Activated naive CD8-positive, alpha-beta T cell treated with anti-CD3 and anti-CD28 coated beads for 36 hours (primary cell): ENCODE measurements around the gene NRXN3. TPM values are rescaled to one million over a fixed set of nuclear protein-coding genes. Genes with fewer than 3 reads are reported as not detected.
A peak's percentile ranks its signal among the peaks of the same experiment; 100 is the strongest.
"Not testable (repeated sequence)": the region's sequence is repeated elsewhere in the genome, so short reads cannot be mapped to it uniquely, and the experiment has no call there.

ENCODE experiments used
- DNase-seq: peaks from one replicate; pipeline ENCODE4 v3.0.0; 2021
- H3K27ac Mint-ChIP-seq: one replicate; pipeline ENCODE4 v1.8.0; 2022; ENCODE audit warnings: mild to moderate bottlenecking, moderate library complexity, mixed read lengths
- H3K27me3 Mint-ChIP-seq: one replicate; pipeline ENCODE4 v1.8.0; 2022; ENCODE audit warnings: mild to moderate bottlenecking, mixed read lengths
- H3K36me3 Mint-ChIP-seq: one replicate; pipeline ENCODE4 v1.8.0; 2021; ENCODE audit warnings: mild to moderate bottlenecking, mixed read lengths
- H3K4me1 Mint-ChIP-seq: one replicate; pipeline ENCODE4 v1.8.0; 2021; ENCODE audit warnings: mixed read lengths
- H3K4me3 Mint-ChIP-seq: one replicate; pipeline ENCODE4 v1.8.0; 2022; ENCODE audit warnings: mild to moderate bottlenecking, moderate library complexity, mixed read lengths
- H3K9me3 Mint-ChIP-seq: one replicate; pipeline ENCODE4 v1.8.0; 2022; ENCODE audit warnings: mixed read lengths
- total RNA-seq, 2 experiments: library from RNA; stranded (reverse); gene quantifications; one replicate each; pipeline ENCODE4 v1.2.3, GENCODE V29; 2021

NRXN3 gene
- total RNA-seq, 2 experiments from 2014 or later: not detected

GRCh38 chr14:78414172-78414571, 244.0 kb downstream of the NRXN3 start:
- Mint-ChIP-seq H3K27me3 (no peaks in the 10 kb centered on the region), H3K27ac (no peak overlapping the region), H3K4me1 (no peaks in the 10 kb centered on the region), H3K4me3 (no peak overlapping the region), H3K36me3 (no peaks in the 10 kb centered on the region), H3K9me3 (peaks cover 1% of the 10 kb centered on the region)
- DNase-seq: no peak

GRCh38 chr14:78417532-78417931, 247.4 kb downstream of the NRXN3 start:
- no peak for DNase-seq
- Mint-ChIP-seq H3K9me3 (no peaks in the 10 kb centered on the region), H3K27me3 (no peaks in the 10 kb centered on the region), H3K36me3 (no peaks in the 10 kb centered on the region), H3K4me1 (no peaks in the 10 kb centered on the region), H3K4me3 (no peak overlapping the region), H3K27ac (no peak overlapping the region)

- no peaks in the 10 kb centered on the region for H3K9me3 Mint-ChIP-seq
- no peaks in the 10 kb centered on the region for H3K36me3 Mint-ChIP-seq
- H3K4me3 Mint-ChIP-seq: no peak overlapping the region
- no peak for DNase-seq
- no peak overlapping the region for H3K27ac Mint-ChIP-seq
- peaks cover 7% of the 10 kb centered on the region for H3K27me3 Mint-ChIP-seq
- H3K4me1 Mint-ChIP-seq: no peaks in the 10 kb centered on the region
Observed at GRCh38 chr14:78424311-78424710, 254.1 kb downstream of the NRXN3 start.

GRCh38 chr14:78425330-78425729, 255.2 kb downstream of the NRXN3 start:
- Mint-ChIP-seq H3K27me3 (peaks cover 7% of the 10 kb centered on the region), H3K9me3 (no peaks in the 10 kb centered on the region), H3K27ac (no peak overlapping the region), H3K4me1 (no peaks in the 10 kb centered on the region), H3K4me3 (no peak overlapping the region), H3K36me3 (no peaks in the 10 kb centered on the region)
- DNase-seq: no peak

- Mint-ChIP-seq H3K4me1 (no peaks in the 10 kb centered on the region), H3K9me3 (no peaks in the 10 kb centered on the region), H3K27ac (no peak overlapping the region), H3K36me3 (no peaks in the 10 kb centered on the region), H3K4me3 (no peak overlapping the region), H3K27me3 (peaks cover 7% of the 10 kb centered on the region)
- DNase-seq: no peak
Observed at GRCh38 chr14:78425782-78426181, 255.6 kb downstream of the NRXN3 start.

- H3K9me3 Mint-ChIP-seq: no peaks in the 10 kb centered on the region
- H3K4me1 Mint-ChIP-seq: no peaks in the 10 kb centered on the region
- H3K27me3 Mint-ChIP-seq: peaks cover 6% of the 10 kb centered on the region
- no peaks in the 10 kb centered on the region for H3K36me3 Mint-ChIP-seq
- H3K4me3 Mint-ChIP-seq: no peak overlapping the region
- DNase-seq: no peak
- no peak overlapping the region for H3K27ac Mint-ChIP-seq
Observed at GRCh38 chr14:78432046-78432445, 261.9 kb downstream of the NRXN3 start.

DNA sequence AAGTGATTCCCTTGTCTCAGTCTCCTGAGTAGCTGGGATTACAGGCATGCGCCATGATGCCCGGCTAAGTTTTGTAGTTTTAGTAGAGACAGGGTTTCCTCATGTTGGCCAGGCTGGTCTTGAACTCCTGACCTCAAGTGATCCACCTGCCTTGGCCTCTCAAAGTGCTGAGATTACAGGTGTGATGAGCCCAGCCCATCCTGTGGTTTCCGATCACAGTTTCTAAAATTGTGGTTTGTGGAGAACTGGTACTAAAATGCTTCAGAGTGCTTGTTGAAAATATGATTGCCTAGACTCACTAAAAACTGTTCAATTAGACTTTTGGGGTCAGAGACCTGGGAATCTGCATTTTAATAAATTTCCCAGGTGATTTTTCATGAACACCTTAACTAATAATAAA, 267.3 kb downstream of the NRXN3 start:
- H3K27me3 Mint-ChIP-seq, H3K4me3 Mint-ChIP-seq, H3K4me1 Mint-ChIP-seq, H3K36me3 Mint-ChIP-seq, H3K27ac Mint-ChIP-seq, H3K9me3 Mint-ChIP-seq, DNase-seq: not testable (repeated sequence)

DNA sequence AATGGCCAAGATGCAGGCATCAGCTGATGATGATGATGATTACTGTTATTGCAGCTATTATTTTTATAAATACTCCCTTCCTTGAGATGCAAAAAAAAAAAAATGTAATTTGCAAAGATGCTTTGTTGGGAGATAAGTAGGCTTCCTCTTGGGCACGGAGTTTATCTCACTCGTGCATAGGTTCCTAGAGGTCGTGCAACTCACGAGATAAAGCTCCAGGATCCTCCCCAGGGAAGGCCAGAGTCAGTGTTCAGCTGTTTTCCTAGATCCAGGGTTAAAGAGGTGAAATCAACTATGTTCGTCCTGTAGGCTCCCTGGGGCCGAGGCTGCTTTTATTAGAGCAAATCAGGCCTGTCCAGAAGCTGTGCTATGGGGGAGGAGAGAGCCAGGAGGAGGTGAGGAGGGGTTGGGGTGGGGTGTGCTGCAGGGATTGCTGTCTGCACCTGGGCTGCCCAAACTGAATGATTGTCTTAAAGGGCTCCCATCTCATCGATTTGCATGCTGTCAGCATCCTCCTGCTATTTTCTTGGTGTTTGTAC, 270.3 kb downstream of the NRXN3 start:
- no peak overlapping the region for H3K4me3 Mint-ChIP-seq
- no peaks in the 10 kb centered on the region for H3K4me1 Mint-ChIP-seq
- H3K36me3 Mint-ChIP-seq: no peaks in the 10 kb centered on the region
- no peak overlapping the region for H3K27ac Mint-ChIP-seq
- H3K9me3 Mint-ChIP-seq: no peaks in the 10 kb centered on the region
- no peak for DNase-seq
- H3K27me3 Mint-ChIP-seq: peaks cover 3% of the 10 kb centered on the region

DNA sequence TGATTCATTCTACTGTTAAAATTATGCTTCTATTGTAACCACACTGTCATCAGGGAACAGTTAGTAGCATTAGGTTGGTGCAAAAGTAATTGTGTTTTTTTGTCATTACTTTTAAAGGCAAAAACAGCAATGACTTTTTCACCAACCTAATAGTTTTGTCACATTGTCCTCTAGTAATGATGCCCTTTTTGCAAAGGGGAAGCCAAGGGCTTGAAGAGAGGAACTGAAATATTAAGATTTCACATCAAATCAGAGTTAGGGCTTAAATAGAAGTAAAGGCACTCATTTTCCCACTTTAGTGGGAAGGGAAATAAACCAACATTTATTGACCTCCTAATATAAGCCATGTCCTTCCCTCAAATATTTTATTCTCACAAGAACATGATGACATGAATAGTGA, 273.7 kb downstream of the NRXN3 start:
- no peak for DNase-seq
- no peaks in the 10 kb centered on the region for H3K36me3 Mint-ChIP-seq
- H3K4me1 Mint-ChIP-seq: no peaks in the 10 kb centered on the region
- no peak overlapping the region for H3K27ac Mint-ChIP-seq
- H3K9me3 Mint-ChIP-seq: no peaks in the 10 kb centered on the region
- peaks cover 5% of the 10 kb centered on the region for H3K27me3 Mint-ChIP-seq
- no peak overlapping the region for H3K4me3 Mint-ChIP-seq

- H3K27ac Mint-ChIP-seq: no peak overlapping the region
- no peak overlapping the region for H3K4me3 Mint-ChIP-seq
- no peak for DNase-seq
- H3K9me3 Mint-ChIP-seq: no peaks in the 10 kb centered on the region
- H3K4me1 Mint-ChIP-seq: no peaks in the 10 kb centered on the region
- H3K27me3 Mint-ChIP-seq: peaks cover 12% of the 10 kb centered on the region
- H3K36me3 Mint-ChIP-seq: no peaks in the 10 kb centered on the region
Observed at GRCh38 chr14:78445275-78445674, 275.1 kb downstream of the NRXN3 start.

DNA sequence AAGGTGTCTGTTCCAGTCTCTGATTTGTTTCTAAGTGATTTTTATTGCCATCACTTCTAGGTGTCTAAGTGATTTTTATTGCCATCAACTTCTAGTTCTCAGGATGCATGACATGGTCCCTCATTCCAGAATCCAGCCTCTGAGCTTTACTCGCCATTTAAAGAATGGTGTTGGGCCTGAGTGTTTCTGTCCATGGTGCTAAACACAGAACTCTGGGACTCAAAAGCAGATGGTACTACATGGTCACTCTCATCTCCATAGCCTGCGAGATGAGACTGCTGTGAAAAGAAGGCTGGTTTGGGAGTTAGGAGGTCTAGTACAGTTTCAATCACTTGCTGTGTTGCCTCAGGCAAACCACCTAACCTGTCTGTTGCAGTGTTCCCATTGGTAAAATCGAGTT, 276.6 kb downstream of the NRXN3 start:
- H3K27me3 Mint-ChIP-seq: peaks cover 17% of the 10 kb centered on the region
- no peaks in the 10 kb centered on the region for H3K36me3 Mint-ChIP-seq
- no peak overlapping the region for H3K4me3 Mint-ChIP-seq

DNA sequence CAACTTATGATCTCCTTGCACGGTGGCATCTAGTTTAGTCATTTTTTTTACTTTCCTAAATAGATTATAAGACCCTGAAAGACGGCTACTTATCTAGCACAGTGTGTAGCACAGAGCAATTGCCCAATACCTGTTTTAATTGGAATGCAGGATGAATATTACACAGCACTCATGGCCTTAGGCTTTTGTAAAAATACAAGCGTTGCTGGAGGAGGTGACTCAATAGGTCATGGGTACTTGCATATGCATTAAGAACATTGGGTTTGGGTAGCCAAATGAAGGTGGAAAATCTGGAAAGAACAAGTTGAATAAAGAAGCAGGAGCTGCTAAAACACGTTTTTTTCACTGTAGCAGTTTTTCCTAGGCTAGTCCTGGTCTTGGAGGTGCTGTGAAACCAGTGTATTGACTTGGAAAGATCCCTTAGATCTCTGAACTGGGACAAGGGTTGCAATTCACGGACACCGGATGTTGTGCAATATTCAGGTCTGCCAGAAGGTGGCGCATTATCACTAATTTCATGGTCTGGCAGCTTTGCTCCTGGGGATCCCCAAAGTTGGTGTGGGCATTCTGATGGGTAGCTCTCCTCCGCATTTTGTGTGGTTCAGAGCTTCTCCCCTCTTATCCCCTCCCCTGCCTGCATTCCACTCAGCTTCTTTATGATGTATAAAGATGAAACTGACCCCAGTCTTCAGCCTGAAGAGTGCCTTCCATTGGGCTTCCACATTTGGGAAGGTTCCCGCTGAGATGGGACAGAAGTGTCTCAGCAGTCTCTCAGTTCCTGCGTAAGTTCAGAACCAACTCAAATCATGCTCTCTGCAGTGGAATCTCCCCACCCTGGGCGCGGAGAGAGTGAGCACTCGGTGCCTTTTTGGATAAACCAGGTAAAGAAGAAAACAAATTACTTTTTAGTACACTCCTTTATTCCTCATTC, 278.3 kb downstream of the NRXN3 start:
- no peak overlapping the region for H3K27ac Mint-ChIP-seq
- peak; percentile 28 for DNase-seq

More for the DNA sequence above, 276.6 kb downstream of the NRXN3 start:
- H3K27ac Mint-ChIP-seq: no peak overlapping the region
- no peaks in the 10 kb centered on the region for H3K4me1 Mint-ChIP-seq
- no peaks in the 10 kb centered on the region for H3K9me3 Mint-ChIP-seq
- DNase-seq: no peak

DNA sequence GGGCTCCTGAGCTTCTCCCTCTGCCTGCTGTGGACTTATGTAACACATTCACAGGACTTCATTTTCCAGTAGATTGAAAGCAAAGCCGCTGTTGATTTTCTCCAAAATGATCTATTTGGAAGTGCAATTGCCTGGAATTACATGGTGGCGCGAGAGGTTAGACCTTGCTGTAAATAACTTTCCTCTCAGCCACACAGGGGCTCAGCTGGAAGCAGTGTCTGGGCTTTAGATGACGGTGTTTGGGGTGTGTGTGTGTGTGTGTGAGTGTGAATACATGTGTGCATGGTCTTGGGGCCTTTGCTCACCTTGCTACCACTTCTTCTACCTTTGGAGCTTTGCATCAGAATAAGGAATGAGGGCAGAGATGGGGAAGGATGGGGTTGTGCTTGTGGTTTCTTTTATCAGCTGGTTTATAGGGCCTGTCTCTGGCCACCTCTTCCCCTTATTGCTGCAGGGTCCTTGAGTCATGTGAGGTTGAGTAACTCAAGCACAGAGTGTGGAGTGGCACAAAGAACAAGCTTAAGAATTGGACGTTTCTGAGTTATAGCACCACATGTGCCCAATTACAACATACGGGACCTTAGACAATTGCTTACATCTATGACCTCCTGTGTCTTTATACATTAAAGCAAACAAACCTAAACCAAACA, 280.6 kb downstream of the NRXN3 start:
- no peak for DNase-seq
- H3K4me1 Mint-ChIP-seq: no peaks in the 10 kb centered on the region
- no peak overlapping the region for H3K4me3 Mint-ChIP-seq
- peaks cover 17% of the 10 kb centered on the region for H3K27me3 Mint-ChIP-seq
- no peaks in the 10 kb centered on the region for H3K36me3 Mint-ChIP-seq
- H3K27ac Mint-ChIP-seq: no peak overlapping the region
- H3K9me3 Mint-ChIP-seq: no peaks in the 10 kb centered on the region

More for the DNA sequence above, 278.3 kb downstream of the NRXN3 start:
- Mint-ChIP-seq H3K4me1 (no peaks in the 10 kb centered on the region), H3K9me3 (no peaks in the 10 kb centered on the region), H3K4me3 (no peak overlapping the region), H3K36me3 (no peaks in the 10 kb centered on the region), H3K27me3 (peaks cover 17% of the 10 kb centered on the region)

GRCh38 chr14:78451319-78451695, 281.1 kb downstream of the NRXN3 start:
- Mint-ChIP-seq H3K27ac (no peak overlapping the region), H3K9me3 (no peaks in the 10 kb centered on the region), H3K27me3 (peaks cover 17% of the 10 kb centered on the region), H3K36me3 (no peaks in the 10 kb centered on the region), H3K4me1 (no peaks in the 10 kb centered on the region), H3K4me3 (no peak overlapping the region)
- DNase-seq: no peak

DNA sequence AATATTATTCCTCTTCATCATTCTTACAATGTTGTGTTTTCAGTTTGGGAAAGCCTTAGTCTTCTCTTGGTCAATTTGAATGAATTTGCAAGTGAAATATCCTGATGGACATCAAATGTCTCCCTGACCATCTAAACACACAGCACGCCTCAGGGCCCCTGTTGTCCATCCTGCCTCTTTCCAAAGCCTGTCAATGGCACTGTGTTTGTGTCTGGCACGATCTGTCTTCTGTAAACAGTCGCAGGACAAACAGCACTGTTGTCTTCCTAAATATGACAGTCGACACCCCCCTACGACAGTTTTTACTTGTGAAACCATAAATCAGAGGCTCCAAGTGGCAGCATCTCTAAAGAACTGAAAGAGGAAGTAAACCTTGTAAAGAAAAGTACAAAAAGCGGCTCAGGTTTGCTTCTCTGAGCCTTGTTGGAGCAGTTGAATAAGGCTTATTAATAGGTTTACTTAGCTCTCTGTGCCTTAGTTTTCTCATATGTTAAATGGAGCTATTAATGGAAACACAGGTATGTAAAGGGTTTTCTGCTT, 285.8 kb downstream of the NRXN3 start:
- Mint-ChIP-seq H3K9me3 (no peaks in the 10 kb centered on the region), H3K36me3 (no peaks in the 10 kb centered on the region)

More for the DNA sequence above, 285.8 kb downstream of the NRXN3 start:
- no peak overlapping the region for H3K4me3 Mint-ChIP-seq
- H3K27ac Mint-ChIP-seq: no peak overlapping the region
- H3K27me3 Mint-ChIP-seq: peaks cover 3% of the 10 kb centered on the region
- DNase-seq: no peak
- no peaks in the 10 kb centered on the region for H3K4me1 Mint-ChIP-seq
